Gastrocnemius medialis (tissue), 4 donors: ENCODE measurements around the gene GULP1. TPM values are rescaled to one million over a fixed set of nuclear protein-coding genes. Genes with fewer than 3 reads are reported as not detected.

Experiments used
- ATAC-seq, 2 donors: fragments of 150-250 bp; one replicate each; pipeline ENCODE4 v1.9.1; 2016
- DNase-seq, 2 donors: peaks; one replicate each; pipeline ENCODE4 v3.0.0-alpha.2; 2019
- H3K27ac ChIP-seq, 4 donors: fragments of 200-600 bp; sonication (generic); 1 replicate in 1 of 4; 2 replicates in 3 of 4; pipeline ENCODE4 v1.5.1; 2016 to 2018; ENCODE audit warnings: mild to moderate bottlenecking in 2 of 4, moderate library complexity in 1 of 4
- H3K27me3 ChIP-seq, 3 donors: fragments of 200-600 bp; sonication (generic) in 2 of 3; 1 replicate in 1 of 3; 2 replicates in 2 of 3; pipeline versions ENCODE4 v1.5.1 to v1.6.0; 2016 to 2019; ENCODE audit warnings: mild to moderate bottlenecking in 1 of 3, moderate library complexity in 1 of 3
- H3K36me3 ChIP-seq, 2 donors: fragments of 200-600 bp; sonication (generic) in 1 of 2; one replicate each; pipeline ENCODE4 v1.5.1; 2017 to 2018
- H3K4me1 ChIP-seq, 2 donors: fragments of 200-600 bp; sonication (generic) in 1 of 2; one replicate each; pipeline ENCODE4 v1.5.1; 2016 to 2017; ENCODE audit warnings: mild to moderate bottlenecking in 2 of 2
- H3K4me3 ChIP-seq, 4 donors: fragments of 200-600 bp; sonication (generic) in 3 of 4; 1 replicate in 1 of 4; 2 replicates in 3 of 4; pipeline ENCODE4 v1.5.1; 2016 to 2019; ENCODE audit warnings: mild to moderate bottlenecking in 2 of 4
- H3K9me3 ChIP-seq, 3 donors: fragments of 200-600 bp; sonication (generic) in 2 of 3; 1 replicate in 1 of 3; 2 replicates in 2 of 3; pipeline ENCODE4 v1.5.1; 2016 to 2019
- CTCF ChIP-seq, 5 experiments: fragments of 450-650 bp in 3 of 5; fragments of 200-600 bp in 2 of 5; sonication (generic) in 2 of 5; IDR thresholded peaks in 4 of 5; conservative IDR thresholded peaks in 1 of 5; 1 replicate in 4 of 5; 2 replicates in 1 of 5; pipeline ENCODE4 v1.5.1; 2016 to 2019; ENCODE audit warnings: antibody characterized with exemption in 5 of 5, mild to moderate bottlenecking in 3 of 5, moderate library complexity in 3 of 5
- POLR2A ChIP-seq, 2 donors: fragments of 450-650 bp; IDR thresholded peaks; one replicate each; pipeline ENCODE4 v1.6.1; 2017; ENCODE audit warnings: antibody characterized with exemption in 2 of 2, mild to moderate bottlenecking in 2 of 2, moderate library complexity in 2 of 2
- in situ Hi-C, 4 donors: fragments of 200-750 bp; cut with MboI; loops; one replicate each; pipeline versions ENCODE4 v1.15.0 to v1.8.0; 2017; ENCODE audit warnings: low sequenced_read_pairs in 4 of 4
- intact Hi-C: fragments of 100-400 bp; cut with DNase I; formaldehyde crosslinking; loops from one replicate; pipeline ENCODE4 v1.15.1; 2023; ENCODE audit warnings: low total_unique reads
- total RNA-seq, 4 donors: library from RNA; depleted of rRNA; stranded (reverse); fragments of >200 nt; gene quantifications; one replicate each; pipeline versions ENCODE4 v1.1.0 to v1.2.3, GENCODE V29; 2016

GULP1 gene
- total RNA-seq, 4 donors from 2014 or later, result 7.3 to 16.4 (median 12.1) TPM

- DNase-seq (no peak), ATAC-seq (no peak)
- Histone ChIP-seq H3K36me3 (no peaks in the 10 kb centered on the region), H3K4me1 (no peaks in the 10 kb centered on the region), H3K4me3 (no peak overlapping the region), H3K9me3 (no peaks in the 10 kb centered on the region), H3K27me3 (no peaks in the 10 kb centered on the region), H3K27ac (no peak overlapping the region)
- in situ Hi-C loops, result no loop called here
- intact Hi-C loops, result no loop called here
- TF ChIP-seq CTCF (IDR thresholded peaks at IDR 0.05 in 4 of 5, conservative IDR thresholded peaks at IDR 0.05 in 1 of 5) (no peak), POLR2A (IDR thresholded peaks at IDR 0.05) (no peak)
Observed at GRCh38 chr2:188248513-188248912, 43.2 kb upstream of the GULP1 start.

- Histone ChIP-seq H3K9me3 (no peaks in the 10 kb centered on the region), H3K27me3 (no peaks in the 10 kb centered on the region), H3K36me3 (no peaks in the 10 kb centered on the region), H3K27ac (no peak overlapping the region), H3K4me1 (no peaks in the 10 kb centered on the region), H3K4me3 (no peak overlapping the region)
- TF ChIP-seq POLR2A (IDR thresholded peaks at IDR 0.05), result no peak
- TF ChIP-seq CTCF (IDR thresholded peaks at IDR 0.05 in 4 of 5, conservative IDR thresholded peaks at IDR 0.05 in 1 of 5), result no peak
- intact Hi-C loops (no loop called here), in situ Hi-C loops (no loop called here)
- DNase-seq, result no peak
- ATAC-seq, result no peak
Observed at GRCh38 chr2:188251034-188251433, 40.6 kb upstream of the GULP1 start.

GRCh38 chr2:188256420-188256819 is 35.3 kb upstream of the GULP1 start:
- Histone ChIP-seq H3K27me3 (no peaks in the 10 kb centered on the region), H3K36me3 (no peaks in the 10 kb centered on the region), H3K4me3 (no peak overlapping the region), H3K9me3 (no peaks in the 10 kb centered on the region), H3K4me1 (no peaks in the 10 kb centered on the region), H3K27ac (no peak overlapping the region)
- DNase-seq, result no peak
- in situ Hi-C loops, result no loop called here
- no peak for TF ChIP-seq POLR2A (IDR thresholded peaks at IDR 0.05)
- TF ChIP-seq CTCF (IDR thresholded peaks at IDR 0.05 in 4 of 5, conservative IDR thresholded peaks at IDR 0.05 in 1 of 5), result no peak
- intact Hi-C loops, result no loop called here
- ATAC-seq, result no peak

- ATAC-seq (no peak), DNase-seq (no peak)
- H3K36me3 ChIP-seq, result no peaks in the 10 kb centered on the region
- TF ChIP-seq CTCF (IDR thresholded peaks at IDR 0.05 in 4 of 5, conservative IDR thresholded peaks at IDR 0.05 in 1 of 5) (no peak), POLR2A (IDR thresholded peaks at IDR 0.05) (no peak)
- H3K9me3 ChIP-seq, result no peaks in the 10 kb centered on the region
- in situ Hi-C loops (no loop called here), intact Hi-C loops (no loop called here)
- no peaks in the 10 kb centered on the region for H3K4me1 ChIP-seq
- H3K27me3 ChIP-seq, result no peaks in the 10 kb centered on the region
- H3K4me3 ChIP-seq, result no peak overlapping the region
- no peak overlapping the region for H3K27ac ChIP-seq
Observed at GRCh38 chr2:188265315-188265714, 26.4 kb upstream of the GULP1 start.

GRCh38 chr2:188267776-188268175 is 23.9 kb upstream of the GULP1 start:
- DNase-seq, result no peak
- Histone ChIP-seq H3K36me3 (no peaks in the 10 kb centered on the region), H3K27me3 (no peaks in the 10 kb centered on the region), H3K4me1 (no peaks in the 10 kb centered on the region), H3K4me3 (no peak overlapping the region), H3K9me3 (no peaks in the 10 kb centered on the region), H3K27ac (no peak overlapping the region)
- intact Hi-C loops (no loop called here), in situ Hi-C loops (no loop called here)
- no peak for ATAC-seq
- TF ChIP-seq POLR2A (IDR thresholded peaks at IDR 0.05) (no peak), CTCF (IDR thresholded peaks at IDR 0.05 in 4 of 5, conservative IDR thresholded peaks at IDR 0.05 in 1 of 5) (no peak)
